GM10847 (cell line): ENCODE results near the gene BMERB1.

Experiments
- POLR2A ChIP-seq: IDR thresholded peaks from 2 replicates; pipeline ENCODE4 v1.6.1; 2011; ENCODE audit not compliant: insufficient read length; ENCODE audit errors: extremely low read depth

Gene BMERB1

GRCh38 chr16:15621889-15622288, 187.5 kb downstream of the BMERB1 start:
- no peak for TF ChIP-seq POLR2A

- TF ChIP-seq POLR2A: no peak
Observed at GRCh38 chr16:15631730-15632409, 197.5 kb downstream of the BMERB1 start.

GRCh38 chr16:15635926-15636325, 201.5 kb downstream of the BMERB1 start:
- TF ChIP-seq POLR2A: no peak

GRCh38 chr16:15636392-15636873, 202.0 kb downstream of the BMERB1 start:
- no peak for TF ChIP-seq POLR2A
